HT1080 (cell line): ENCODE measurements around the gene FLOT2. TPM values are rescaled to one million over a fixed set of nuclear protein-coding genes. Genes with fewer than 3 reads are reported as not detected.

Experiments
- DNase-seq: peaks from one replicate; pipeline ENCODE4 v3.0.0-alpha.2; 2015; ENCODE audit warnings: low read depth
- total RNA-seq: library from RNA; depleted of rRNA; stranded (reverse); fragments of >200 nt; shearing (Covaris generic); gene quantifications from 2 replicates; pipeline ENCODE4 v1.2.3, GENCODE V29; 2014

Gene FLOT2
- total RNA-seq, 1 experiment from 2014 or later, result 28.1 TPM

DNA sequence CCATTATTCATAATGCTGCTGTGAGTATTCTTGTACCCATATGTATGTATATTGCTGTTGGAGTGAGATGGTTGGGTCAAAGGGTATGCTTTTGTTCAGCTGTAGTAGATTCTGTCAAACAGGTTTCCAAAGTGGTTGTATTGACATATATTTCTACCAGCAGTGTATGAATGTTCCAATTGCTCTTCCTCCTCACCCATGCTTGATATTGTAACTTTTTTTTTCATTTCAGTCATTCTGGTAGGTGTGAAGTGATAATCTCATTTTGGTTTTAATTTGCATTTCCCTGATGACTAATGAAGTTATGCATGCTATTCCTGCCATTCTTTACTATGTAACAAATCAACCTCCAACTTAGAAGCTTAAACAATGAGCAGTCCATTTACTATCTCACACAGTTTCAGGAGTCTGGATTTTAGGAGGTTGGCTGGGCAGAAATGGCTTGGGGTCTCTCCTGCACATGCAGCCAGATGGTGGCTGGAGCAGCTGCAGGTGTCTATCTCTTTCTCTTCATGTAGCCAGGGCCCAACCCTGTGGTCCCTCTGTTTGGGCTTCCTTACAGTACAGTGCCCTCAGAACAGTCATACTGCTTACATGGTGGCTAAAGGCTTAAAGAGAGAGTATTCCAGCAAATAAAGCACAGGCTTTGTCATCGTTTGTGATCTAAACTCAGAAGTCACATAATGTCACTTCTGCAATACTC lies 21.5 kb downstream of the FLOT2 start:
- DNase-seq, result no peak

DNA sequence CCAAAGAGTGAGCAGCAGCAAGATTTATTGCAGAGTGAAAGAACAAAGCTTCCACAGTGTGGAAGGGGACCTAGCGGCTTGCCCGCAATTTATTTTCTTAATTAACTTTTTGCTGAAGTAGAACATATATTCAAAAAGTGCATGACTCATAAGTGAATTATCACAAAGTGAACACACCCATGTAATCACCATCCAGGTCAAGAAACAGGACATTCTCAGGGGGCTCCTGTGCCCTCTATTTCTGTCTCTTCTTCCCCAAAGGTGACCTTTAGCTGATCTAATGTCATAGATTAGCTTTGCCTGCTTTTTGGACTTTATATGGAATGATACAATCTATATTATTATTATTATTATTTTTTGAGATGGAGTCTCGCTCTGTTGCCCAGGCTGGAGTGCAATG lies 22.8 kb downstream of the FLOT2 start:
- DNase-seq, result no peak

DNA sequence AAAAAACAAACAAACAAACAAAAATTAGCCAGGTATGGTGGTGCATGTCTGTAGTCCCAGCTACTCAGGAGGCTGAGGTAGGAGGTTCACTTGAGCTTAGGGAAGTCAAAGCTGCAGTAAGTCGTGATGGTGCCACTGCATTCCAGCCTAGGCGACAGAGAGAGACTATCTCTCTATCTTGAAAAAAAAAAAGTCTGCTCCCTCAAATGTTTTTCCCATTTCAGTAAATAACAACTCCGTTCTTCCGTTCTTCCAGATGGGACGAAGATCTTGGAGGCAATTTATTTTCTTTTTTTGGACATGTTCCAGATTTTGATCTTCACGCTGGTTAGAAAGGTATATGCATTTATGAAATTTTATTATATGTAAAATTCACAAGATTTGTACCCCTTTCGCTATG lies 23.7 kb downstream of the FLOT2 start:
- DNase-seq, result no peak

DNA sequence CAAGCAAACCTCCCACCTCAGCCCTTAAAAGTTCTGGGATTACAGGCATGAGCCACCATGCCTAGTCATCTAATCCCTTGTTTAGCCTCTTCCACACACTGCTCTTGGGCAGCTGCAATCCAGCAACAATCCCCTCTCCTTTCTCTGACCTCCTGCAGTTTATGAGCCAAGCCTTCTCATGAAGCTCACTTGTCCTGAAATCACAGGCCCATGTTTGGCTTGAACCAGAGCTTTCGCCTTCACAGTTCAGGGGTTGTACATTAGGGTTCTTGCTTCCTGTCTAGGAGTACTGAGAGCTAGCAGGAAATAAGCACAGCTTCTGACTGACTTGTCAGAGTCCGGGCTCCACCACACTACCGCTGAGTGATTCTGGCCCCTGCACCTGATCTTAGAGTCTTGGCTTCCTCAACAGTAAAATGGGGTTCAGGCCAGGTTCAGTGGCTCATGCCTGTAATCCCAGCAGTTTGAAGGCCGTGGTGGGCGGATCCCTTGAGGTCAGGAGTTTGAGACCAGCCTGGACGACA lies 26.4 kb downstream of the FLOT2 start:
- DNase-seq, result no peak

DNA sequence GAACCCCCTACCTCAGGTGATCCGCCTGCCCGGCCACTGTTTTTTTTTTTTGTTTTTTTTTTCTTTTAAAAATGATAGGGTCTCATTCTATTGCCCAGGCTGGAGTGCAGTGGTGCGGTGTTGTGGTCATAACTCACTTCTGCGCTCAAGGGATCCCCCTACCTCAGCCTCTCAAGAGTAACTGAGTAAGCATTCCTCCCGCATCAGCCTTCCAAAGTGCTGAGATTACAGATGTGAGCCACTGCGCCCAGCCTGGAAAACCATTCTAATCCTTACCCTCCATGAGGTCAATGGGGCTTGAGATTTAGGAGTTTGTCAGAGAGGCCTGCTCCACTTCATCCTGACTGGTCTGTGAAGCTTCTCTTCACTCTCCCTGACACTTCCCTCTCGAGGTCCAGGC lies 30.3 kb downstream of the FLOT2 start:
- no peak for DNase-seq

DNA sequence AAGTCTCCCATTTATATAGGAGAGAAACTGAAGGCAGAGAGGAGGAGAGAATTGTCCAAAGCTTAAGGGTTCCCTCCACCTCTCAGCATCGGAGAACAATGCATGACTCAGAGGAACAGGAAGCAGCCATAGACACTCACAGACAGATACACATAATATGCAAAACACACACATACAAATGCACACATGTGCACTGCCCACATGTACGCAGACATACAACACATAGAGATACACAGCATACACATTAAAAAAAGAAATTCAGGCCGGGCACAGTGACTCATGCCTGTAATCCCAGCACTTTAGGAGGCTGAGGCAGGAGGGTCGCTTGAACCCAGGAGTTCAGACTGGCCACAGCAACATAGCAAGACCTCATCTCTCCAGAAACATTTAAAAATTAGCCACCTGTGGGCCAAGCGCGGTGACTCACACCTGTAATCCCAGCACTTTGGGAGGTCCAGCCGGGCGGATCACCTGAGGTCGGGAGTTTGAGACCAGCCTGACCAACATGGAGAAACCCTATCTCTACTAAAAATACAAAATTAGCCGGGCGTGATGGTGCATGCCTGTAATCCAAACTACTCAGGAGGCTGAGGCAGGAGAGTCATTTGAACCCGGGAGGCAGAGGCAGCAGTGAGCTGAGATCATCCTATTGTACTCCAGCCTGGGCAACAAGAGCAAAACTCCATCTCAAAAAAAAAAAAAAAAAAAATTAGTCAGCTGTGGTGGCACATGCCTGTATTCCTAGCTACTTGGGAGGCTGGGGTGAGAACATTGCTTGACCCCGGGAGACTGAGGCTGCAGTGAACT lies 31.4 kb downstream of the FLOT2 start:
- peak; percentile 69 for DNase-seq

DNA sequence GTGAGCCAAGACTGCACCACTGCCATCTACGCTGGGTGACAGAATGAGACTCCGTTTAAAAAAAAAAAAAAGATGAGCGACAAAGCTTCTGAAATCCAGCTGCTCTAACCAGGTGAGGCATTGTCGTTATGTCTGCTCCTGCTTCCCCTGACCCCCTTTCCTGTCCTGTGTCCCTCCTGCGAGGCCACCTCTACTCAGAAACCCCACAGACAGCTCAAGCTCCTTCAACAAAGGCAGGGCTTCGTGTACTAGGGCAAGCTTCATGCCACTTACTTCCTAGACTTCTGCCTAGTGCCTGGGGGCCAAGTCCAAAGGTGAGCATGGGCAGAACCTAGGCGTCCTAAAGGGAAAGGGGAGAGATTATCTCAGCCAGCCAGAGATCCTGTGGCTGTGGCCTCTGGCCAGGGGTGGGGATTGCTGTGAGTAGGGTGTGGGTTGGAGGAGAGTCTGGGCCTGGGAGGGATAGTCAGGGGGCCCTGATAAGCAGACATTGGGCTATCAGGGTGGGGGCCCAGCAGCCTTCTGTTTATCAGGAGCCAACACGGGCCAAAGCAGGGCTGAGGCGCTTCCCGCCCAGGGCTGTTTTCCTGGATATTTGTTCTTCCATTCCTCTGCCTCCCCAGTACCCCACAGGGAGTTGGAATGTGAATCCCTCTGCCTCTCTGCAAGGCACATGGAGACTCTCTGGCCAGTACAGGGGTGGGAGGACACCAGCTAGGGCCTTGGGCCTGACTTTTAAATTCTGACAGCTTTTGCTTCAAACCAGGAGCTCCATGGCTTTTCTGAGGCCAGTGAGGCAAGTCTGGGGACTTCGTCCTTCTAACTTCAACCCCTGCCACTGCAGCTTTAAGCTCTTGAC lies 32.3 kb downstream of the FLOT2 start:
- DNase-seq, result no peak

DNA sequence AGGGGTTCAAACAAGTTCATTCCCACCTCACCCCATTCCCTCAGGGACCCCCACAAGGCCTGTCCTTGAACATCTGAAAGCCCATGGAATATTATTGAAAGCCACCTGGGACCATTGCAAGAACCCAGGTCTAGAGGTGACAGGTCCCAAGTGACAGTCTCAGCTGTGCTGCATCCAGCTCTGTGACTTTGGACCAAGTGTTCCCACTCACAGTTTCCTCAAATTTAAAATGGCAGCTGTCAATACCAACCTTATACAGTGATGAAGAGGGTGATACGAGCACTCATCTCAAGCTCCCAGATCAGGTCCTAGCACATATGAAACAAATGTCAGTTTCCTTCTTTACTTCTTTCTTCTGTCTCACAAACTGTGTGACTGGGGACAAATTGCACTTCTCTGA lies 33.6 kb downstream of the FLOT2 start:
- no peak for DNase-seq

DNA sequence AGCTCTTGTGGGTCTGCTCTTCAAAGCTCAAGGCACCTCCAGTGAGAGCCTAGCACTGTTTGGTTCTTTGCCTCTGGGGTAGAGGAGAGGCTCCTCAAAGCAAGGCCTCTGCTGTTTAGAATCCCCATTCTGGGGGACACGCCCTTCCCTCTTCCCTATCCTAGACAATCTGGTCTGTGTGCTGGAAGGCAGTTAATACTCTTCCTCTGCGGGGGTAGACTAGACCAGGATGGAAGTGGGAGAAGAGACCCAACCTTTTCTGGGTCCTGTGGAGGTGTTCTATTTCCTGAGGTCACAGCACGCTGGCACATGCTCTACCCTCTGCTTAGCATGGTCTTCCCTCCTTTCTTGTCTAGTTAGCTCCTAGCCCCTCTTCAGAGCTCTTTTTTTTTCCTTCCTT lies 35.0 kb downstream of the FLOT2 start:
- no peak for DNase-seq

DNA sequence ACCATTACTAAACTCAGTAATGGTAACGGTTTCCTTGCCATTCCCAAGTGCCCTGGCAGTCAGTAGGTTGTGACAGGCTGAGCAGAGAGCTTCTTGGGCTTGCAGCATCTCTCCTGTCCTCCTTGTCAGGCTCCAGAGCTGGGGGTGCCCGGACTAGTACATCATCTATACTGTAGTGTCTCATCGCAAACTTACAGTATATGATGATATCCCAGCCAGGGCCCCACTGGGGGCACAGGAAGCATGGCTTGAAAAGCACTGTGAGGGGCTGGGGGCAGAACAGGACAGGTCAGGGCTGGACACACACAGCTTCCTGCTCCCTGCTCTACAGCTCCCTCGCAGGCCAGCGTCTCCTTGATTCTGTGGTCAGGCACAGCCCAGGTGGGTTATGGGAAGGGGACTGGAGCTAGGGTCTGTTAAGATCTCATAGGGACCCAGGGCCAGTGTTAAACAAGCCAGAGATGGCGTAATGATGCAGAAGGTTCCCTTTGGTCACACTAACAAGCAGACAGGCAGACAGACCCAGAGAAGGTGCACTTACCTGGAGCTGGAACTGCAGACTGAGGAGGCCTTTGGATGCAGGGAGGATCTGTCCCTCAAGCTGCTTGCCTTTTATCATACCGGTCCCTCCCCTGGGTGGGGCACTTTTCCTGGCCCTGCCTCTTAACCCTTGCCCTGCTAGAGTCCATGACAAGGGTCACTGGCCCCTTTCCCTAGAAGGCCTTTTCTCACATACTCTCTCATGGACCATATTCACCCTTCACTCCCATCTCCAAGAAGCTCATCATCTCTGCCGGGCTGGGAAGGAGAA lies 35.9 kb downstream of the FLOT2 start:
- DNase-seq, result no peak

DNA sequence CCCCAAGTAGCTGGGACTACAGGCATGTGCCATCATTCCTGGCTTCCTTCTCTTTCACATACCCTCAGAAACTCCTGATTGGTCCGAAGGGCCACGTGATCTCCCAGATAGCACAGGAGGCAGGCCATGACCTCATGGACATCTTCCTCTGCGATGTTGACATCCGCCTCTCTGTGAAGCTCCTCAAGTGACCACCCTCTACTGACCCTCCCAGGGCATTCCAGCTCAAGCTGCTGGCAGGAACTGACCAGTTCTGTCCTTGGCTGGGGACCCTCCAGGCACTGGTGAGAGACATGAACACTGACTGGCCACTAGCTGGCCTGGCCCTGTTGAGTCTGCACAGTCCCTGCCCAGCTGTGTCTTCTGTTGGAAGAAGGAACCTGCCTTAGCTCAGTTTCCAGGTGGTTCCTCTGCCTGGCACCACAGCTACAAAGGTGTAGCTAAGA lies 37.1 kb downstream of the FLOT2 start:
- DNase-seq, result no peak

DNA sequence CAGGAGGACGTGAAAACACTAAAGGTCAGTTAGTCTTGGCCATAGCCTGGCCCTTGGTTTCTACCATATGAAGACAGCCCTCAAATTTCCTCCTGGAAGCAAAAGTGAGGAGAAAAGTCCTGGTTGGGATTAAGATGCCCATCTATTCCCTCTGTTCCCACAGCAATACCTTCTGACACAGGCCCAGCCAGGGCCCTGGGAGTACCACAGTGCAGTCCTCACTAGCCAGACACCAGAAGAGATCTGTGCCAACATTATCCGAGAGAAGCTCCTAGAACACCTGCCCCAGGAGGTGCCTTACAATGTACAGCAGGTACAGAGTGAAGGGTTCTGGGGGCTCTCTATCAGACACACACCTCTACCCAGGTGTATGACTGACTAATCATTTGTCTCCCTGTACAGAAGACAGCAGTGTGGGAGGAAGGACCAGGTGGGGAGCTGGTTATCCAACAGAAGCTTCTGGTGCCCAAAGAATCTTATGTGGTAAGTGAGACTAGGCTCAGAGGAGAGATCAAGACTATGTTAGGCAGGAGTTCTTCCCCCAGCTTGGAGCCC lies 38.7 kb downstream of the FLOT2 start:
- no peak for DNase-seq

DNA sequence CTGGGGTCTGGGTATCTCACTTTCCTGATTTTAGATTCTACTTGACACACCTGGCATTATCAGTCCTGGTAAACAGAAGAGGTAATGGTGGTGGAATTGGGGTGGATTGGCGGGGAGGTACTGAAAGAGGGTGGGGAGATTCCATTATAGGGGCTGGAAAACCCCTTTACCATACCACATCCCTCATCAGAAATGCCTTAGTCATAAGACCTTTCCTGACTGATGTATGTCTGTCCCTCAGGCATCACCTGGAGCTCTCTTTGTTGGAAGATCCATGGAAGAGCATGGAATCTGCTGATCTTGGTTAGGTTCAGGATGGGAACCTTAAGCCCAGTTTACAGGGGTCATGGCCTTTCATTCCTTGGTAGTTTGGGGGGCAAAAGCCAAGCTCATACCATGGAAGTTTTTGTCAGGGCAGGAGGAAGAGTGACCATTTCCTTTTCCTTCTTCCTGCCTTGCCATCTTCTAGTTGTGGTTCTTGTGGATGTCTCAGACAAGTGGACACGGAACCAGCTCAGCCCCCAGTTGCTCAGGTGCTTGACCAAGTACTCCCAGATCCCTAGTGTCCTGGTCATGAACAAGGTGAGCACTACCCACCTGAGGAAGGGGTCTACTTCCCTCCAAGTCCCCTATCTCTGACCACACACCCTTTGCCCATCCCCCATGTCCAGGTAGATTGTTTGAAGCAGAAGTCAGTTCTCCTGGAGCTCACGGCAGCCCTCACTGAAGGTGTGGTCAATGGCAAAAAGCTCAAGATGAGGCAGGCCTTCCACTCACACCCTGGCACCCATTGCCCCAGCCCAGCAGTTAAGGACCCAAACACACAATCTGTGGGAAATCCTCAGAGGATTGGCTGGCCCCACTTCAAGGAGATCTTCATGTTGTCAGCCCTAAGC lies 39.4 kb downstream of the FLOT2 start:
- no peak for DNase-seq

DNA sequence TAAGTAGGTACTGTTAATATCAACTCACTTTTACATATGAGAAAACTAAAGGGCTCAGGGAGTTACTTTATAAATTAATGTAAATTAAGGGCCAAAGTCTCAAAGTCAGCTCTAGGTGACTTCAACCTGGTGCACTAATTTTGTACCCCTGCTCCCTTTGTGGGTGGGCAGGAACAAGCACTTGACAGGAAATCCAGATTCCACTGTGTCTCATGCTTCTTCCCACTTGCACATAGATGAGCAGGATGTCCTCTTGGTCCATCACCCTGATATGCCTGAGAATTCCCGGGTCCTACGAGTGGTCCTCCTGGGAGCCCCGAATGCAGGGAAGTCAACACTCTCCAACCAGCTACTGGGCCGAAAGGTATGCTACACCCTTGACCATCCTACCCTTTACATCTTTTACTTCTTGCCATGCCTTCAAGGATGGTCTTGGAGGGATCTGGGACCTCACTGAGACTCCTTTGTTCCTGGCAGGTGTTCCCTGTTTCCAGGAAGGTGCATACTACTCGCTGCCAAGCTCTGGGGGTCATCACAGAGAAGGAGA lies 41.4 kb downstream of the FLOT2 start:
- DNase-seq, result no peak

DNA sequence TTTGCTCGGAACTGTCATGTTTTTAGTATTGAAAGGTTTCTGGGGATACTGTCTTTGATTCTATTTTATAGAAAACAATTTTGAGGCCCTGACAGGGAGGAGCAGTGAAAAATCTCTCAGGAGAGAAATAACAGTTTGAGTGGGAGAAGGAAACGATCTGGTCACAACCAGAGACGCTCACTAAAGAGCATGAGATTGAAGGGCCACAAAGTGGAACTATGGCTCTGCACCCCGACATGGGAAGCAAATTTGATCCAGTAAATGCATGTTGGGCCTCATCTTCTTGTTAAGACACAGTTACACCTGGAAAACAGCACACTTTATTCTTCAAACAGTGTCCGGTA lies 42.2 kb downstream of the FLOT2 start:
- DNase-seq, result no peak

DNA sequence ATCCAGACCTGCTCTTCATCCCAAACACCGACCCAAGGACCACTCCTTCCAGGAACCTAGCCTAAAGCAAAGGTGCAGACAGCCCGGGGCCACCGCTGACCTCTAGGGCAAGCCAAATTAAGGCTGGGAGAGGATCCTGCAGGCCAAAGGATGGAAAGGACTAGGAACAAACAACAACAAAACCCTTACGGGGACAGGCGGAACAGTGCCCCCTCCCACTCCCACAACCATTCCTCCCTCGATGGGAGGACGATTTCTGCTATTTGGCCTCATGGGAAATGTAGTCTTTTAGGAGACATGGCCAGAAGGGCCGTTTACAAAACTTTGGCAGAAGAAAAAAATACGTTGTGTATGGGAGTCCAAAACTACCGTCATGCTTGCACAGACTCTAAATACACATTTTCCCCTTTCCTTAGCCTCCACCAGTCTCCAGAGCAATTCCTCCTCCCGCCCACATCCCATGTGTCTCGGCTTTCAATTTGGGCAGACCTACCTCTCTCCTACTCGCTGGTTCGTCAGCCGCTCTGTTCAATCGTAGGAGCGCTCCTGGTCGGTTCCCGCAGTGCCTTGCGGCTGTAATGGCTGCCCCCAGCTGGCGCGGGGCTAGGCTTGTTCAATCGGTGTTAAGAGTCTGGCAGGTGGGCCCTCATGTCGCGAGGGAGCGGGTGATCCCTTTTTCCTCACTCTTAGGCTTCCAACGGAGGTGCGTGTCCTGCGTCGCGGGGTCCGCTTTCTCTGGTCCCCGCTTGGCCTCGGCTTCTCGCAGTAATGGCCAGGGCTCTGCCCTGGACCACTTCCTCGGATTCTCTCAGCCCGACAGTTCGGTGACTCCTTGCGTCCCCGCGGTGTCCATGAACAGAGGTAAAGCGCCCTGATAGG lies 42.8 kb downstream of the FLOT2 start, which contains the start of gene ERAL1:
Gene ERAL1, plus strand, starts transcription at position 560 of the 879 bp plus-strand sequence. Its CDS starts 19 bp downstream, at position 579.
- peak; percentile 85 for DNase-seq

DNA sequence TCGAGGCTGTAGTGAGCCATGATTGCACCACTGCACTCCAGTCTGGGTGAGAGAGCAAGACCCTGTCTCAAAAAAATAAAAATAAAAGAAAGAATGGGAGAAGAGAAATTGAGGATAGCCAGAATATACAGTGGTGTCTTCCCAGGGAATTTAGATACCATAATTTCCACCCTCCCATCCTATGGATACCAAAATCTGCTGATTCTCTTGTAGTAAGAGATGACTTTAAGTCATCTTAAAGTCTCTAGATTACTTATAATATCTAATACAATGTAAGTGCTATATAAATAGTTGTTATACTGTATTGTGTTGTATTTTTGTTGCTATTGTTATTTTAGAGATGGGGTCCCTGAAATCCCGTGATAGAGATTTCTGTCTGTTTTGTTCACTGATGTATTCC lies 44.2 kb downstream of the FLOT2 start:
- no peak for DNase-seq

DNA sequence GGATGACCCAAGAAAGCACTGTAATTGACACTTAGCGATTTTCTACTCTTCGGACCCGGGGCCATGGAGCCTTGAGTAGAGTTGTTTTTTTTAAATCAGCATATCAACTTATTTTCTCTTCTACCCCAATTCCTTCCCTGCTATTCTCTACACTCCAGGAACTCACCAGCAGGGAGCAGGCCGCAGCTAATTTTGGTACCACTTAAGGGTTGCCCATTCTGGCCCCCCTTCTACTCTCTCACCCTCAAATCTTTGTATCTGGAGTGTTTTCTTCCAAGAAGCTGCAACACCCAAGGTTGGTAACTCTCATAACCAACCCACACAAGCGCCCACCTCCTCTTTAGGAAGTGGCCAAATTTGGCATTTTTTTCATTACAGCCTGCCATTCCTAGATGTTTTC lies 48.3 kb downstream of the FLOT2 start:
- no peak for DNase-seq
